ENCODE results near the gene OR2G2.

DNA sequence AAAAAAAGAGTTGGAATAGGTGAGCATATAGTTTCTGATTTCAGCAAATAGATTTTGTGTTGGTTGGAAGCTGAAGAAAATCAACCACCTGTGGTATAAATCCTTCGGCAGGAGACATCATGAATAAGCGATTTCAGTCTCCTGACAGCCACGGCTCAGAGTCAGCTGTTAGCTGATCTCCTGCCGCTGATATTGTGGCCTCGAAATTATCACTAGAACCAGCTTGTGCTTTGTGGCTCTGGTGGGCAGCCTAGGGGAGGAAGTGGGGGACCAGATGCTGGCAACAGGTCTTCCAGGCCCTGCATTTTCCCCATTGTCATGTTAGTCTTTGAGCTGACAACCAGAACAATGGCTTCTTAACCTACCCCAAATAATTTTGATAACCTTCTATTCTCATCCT is 40.1 kb upstream of the OR2G2 start:
- TF ChIP-seq, protein P1, sequence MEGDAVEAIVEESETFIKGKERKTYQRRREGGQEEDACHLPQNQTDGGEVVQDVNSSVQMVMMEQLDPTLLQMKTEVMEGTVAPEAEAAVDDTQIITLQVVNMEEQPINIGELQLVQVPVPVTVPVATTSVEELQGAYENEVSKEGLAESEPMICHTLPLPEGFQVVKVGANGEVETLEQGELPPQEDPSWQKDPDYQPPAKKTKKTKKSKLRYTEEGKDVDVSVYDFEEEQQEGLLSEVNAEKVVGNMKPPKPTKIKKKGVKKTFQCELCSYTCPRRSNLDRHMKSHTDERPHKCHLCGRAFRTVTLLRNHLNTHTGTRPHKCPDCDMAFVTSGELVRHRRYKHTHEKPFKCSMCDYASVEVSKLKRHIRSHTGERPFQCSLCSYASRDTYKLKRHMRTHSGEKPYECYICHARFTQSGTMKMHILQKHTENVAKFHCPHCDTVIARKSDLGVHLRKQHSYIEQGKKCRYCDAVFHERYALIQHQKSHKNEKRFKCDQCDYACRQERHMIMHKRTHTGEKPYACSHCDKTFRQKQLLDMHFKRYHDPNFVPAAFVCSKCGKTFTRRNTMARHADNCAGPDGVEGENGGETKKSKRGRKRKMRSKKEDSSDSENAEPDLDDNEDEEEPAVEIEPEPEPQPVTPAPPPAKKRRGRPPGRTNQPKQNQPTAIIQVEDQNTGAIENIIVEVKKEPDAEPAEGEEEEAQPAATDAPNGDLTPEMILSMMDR (IDR thresholded peaks at IDR 0.05): no peak
- no peak for TF ChIP-seq POLR2A (IDR thresholded peaks at IDR 0.05)
